ENCODE results near the gene RNU4-1. TPM values are rescaled to one million over a fixed set of nuclear protein-coding genes. Genes with fewer than 3 reads are reported as not detected.

Gene RNU4-1
- total and polyA plus RNA-seq, 11 donors: 376 to 4,299 (median 1,541) TPM; not detected in 4

DNA sequence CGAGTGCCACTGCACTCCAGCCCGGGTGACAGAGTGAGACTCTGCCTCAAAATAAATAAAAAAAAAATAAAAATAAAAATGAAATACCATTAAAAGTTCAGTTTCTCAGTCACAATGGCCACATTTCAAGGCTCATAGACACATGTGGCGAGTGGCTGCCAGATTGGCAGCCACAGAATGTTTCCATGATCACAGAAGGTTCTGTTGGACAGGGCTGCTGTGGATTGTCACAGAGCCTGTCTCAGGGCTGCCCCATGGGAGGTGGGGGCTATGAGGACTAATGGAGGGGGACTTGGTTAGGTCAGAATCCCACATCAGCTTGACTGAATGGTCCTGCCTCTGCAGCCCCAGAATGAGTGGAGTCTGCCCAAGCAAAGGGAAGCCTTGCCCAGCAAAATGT lies 38.4 kb upstream of the RNU4-1 start:
- Histone ChIP-seq H3K27me3 (no peaks in the 10 kb centered on the region), H3K4me3 (no peak overlapping the region), H3K9me3 (no peaks in the 10 kb centered on the region), H3K36me3 (no peaks in the 10 kb centered on the region), H3K27ac (no peak overlapping the region), H3K4me1 (no peaks in the 10 kb centered on the region)
- DNase-seq: no peak
- intact Hi-C loops (cut with DNase I): no loop called here
- ATAC-seq: no peak
- TF ChIP-seq, protein P1, sequence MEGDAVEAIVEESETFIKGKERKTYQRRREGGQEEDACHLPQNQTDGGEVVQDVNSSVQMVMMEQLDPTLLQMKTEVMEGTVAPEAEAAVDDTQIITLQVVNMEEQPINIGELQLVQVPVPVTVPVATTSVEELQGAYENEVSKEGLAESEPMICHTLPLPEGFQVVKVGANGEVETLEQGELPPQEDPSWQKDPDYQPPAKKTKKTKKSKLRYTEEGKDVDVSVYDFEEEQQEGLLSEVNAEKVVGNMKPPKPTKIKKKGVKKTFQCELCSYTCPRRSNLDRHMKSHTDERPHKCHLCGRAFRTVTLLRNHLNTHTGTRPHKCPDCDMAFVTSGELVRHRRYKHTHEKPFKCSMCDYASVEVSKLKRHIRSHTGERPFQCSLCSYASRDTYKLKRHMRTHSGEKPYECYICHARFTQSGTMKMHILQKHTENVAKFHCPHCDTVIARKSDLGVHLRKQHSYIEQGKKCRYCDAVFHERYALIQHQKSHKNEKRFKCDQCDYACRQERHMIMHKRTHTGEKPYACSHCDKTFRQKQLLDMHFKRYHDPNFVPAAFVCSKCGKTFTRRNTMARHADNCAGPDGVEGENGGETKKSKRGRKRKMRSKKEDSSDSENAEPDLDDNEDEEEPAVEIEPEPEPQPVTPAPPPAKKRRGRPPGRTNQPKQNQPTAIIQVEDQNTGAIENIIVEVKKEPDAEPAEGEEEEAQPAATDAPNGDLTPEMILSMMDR (IDR thresholded peaks at IDR 0.05): no peak
- no peak for TF ChIP-seq POLR2A (IDR thresholded peaks at IDR 0.05)
- 42 to 58% (median 51%) methylated on average over 3 of the region's 3 CpGs for WGBS, 4 donors

DNA sequence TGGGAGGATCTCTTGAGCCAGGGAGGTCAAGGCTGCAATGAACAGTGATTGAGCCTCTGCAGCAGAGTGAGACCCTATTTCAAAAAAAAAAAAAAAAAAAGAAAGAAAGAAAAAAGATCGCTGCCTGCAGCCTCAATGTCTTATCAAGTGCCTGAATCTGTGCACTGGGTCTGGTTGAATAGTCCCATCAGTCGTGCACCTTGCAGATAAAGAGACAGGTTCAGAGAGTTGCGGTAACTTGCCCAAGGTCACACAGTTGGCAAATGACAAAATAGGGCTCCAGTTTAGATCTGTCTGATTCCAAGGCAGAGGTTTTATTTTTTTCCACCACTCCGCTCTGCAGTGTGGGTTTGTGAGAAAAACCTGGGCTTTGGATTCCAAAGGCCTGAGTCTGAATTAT lies 35.2 kb upstream of the RNU4-1 start:
- TF ChIP-seq, protein P1 (IDR thresholded peaks at IDR 0.05): no peak
- no peak for TF ChIP-seq POLR2A (IDR thresholded peaks at IDR 0.05)
- Histone ChIP-seq H3K4me1 (peaks cover 0 to 9% (median 0%) of the 10 kb centered on the region in 12 donors), H3K27ac (no peak overlapping the region), H3K36me3 (no peaks in the 10 kb centered on the region), H3K27me3 (no peaks in the 10 kb centered on the region), H3K4me3 (no peak overlapping the region), H3K9me3 (no peaks in the 10 kb centered on the region)
- ATAC-seq: no peak
- intact Hi-C loops (cut with DNase I): loop anchor here in 2 of 10 donors (5.0 to 10.0 kb wide), 3 partner anchors 104 to 787 kb away; partner anchors contain the start of gene COX6A1 (in 1 of the 2)
- 75 to 86% (median 82%) methylated on average over 4 of the region's 4 CpGs for WGBS, 4 donors
- DNase-seq: no peak

DNA sequence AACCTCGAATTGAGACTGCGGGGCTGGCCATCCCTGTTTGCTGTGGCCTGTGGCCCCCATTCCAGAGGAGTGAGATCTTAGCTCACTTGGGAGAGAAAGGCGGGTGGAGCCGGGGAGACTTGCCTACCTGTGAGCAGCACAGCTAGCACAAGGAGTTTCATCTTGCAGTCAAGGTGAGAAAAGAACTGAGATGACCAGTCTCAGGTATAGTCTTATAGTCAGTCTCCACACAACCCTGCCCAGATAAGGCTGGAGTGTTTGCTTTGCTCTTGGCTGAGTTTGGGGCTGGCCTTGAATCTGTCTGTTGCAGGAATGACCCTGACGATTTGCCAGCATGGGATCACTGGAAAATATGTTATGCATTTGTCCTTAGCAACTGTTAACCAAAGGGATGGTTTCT lies 34.6 kb upstream of the RNU4-1 start, which contains the start of gene PLA2G1B:
TSS of gene PLA2G1B (minus strand) at position 187 of the 400 bp plus-strand sequence. CDS start at position 161, 26 bp downstream.
- Histone ChIP-seq H3K9me3 (no peaks in the 10 kb centered on the region), H3K4me3 (no peak within 1 kb of the TSS), H3K27me3 (no peaks in the 10 kb centered on the region), H3K4me1 (peaks cover 0 to 9% (median 0%) of the 10 kb centered on the region in 12 donors), H3K36me3 (no peaks in the 10 kb centered on the region), H3K27ac (no peak within 1 kb of the TSS)
- ATAC-seq (peak in 1 of 4 donors; percentile 33), DNase-seq (no peak)
- WGBS, 4 donors: 65 to 75% (median 71%) methylated on average over 5 of the region's 5 CpGs
- intact Hi-C loops (cut with DNase I): loop anchor here in 2 of 10 donors (5.0 to 10.0 kb wide), 3 partner anchors 105 to 787 kb away; partner anchors contain the start of gene COX6A1 (in 1 of the 2)
- TF ChIP-seq, protein P1 (IDR thresholded peaks at IDR 0.05): no peak
- no peak for TF ChIP-seq POLR2A (IDR thresholded peaks at IDR 0.05)

DNA sequence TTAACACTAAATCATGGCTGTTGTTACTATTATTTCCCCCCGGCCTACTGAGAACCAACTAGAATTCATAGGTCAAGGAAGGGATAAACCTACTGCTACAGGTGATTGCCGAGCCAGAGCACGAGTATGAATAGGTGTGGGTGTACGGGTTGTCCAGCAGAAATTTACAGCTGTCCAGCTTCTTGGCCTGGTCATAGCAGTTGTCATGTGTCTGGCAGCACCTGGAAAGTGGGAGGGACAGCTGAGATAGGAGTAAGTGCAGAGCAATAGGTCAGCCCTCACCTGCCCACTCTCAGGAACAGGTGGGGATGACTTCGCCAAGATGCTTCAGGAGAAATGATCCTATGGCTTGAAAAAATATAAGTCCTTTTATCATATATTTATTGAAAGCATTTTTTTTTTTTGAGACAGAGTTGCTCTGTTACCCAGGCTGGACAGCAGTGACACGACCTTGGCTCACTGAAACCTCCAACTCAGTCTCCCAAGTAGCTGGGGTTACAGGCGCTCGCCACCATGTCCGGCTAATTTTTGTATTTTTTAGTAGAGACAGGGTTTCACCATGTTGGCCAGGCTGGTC lies 31.9 kb upstream of the RNU4-1 start:
- WGBS, 4 donors: 57 to 72% (median 66%) methylated on average over 9 of the region's 9 CpGs
- no peaks in the 10 kb centered on the region for H3K36me3 ChIP-seq
- H3K4me3 ChIP-seq: no peak overlapping the region
- ATAC-seq (no peak), DNase-seq (no peak)
- no peaks in the 10 kb centered on the region for H3K9me3 ChIP-seq
- intact Hi-C loops (cut with DNase I): loop anchor here in 2 of 10 donors (5.0 to 10.0 kb wide), 3 partner anchors 107 to 790 kb away; partner anchors contain the start of gene COX6A1 (in 1 of the 2)
- no peak overlapping the region for H3K27ac ChIP-seq
- H3K27me3 ChIP-seq: no peaks in the 10 kb centered on the region
- no peak for TF ChIP-seq POLR2A (IDR thresholded peaks at IDR 0.05)
- TF ChIP-seq, protein P1 (IDR thresholded peaks at IDR 0.05): no peak
- peaks cover 0 to 9% (median 0%) of the 10 kb centered on the region in 12 donors for H3K4me1 ChIP-seq
